GM12878 (cell line): Measurements from ENCODE around the gene RDH12. TPM values are rescaled to one million over a fixed set of nuclear protein-coding genes. Genes with fewer than 3 reads are reported as not detected.

ENCODE experiments used
- FOXK2 ChIP-seq: fragments of 450-650 bp; IDR thresholded peaks from 2 replicates; pipeline ENCODE4 v1.6.1; 2017; ENCODE audit warnings: mild to moderate bottlenecking, moderate library complexity
- NFYB ChIP-seq: IDR thresholded peaks from 2 replicates; pipeline ENCODE4 v1.6.1; 2011; ENCODE audit warnings: low read depth, mild to moderate bottlenecking, low read length, improper control_type of control experiment, moderate library complexity; ENCODE audit not compliant: insufficient read depth
- NR2C1 ChIP-seq: fragments of 450-650 bp; IDR thresholded peaks from 2 replicates; pipeline ENCODE4 v1.6.1; 2017; ENCODE audit warnings: antibody characterized with exemption, mild to moderate bottlenecking, moderate library complexity
- RAD21 ChIP-seq: IDR thresholded peaks from 2 replicates; pipeline ENCODE4 v1.6.1; 2011; ENCODE audit warnings: mild to moderate bottlenecking, low read depth, low read length, moderate library complexity; ENCODE audit not compliant: insufficient read depth
- polyA plus RNA-seq, 11 experiments: library from polyadenylated mRNA; depleted of rRNA in 4 of 11; unstranded in 6 of 11; stranded (reverse) in 5 of 11; fragments of >200 nt; fragmentation: Nextera tagmentation in 4 of 11; fragmentation: Illumina TruSeq in 1 of 11; extraction: Ambion mirVana in 4 of 11; extraction: Trizol in 1 of 11; gene quantifications; 1 replicate in 1 of 11; 2 replicates in 10 of 11; pipeline versions ENCODE4 v1.2.1 to v1.2.3, GENCODE V29; 2011 to 2016; ENCODE audit warnings: inconsistent platforms in 2 of 11, missing spikeins in 2 of 11, low read depth in 1 of 11
- total RNA-seq, 4 experiments: library from RNA; depleted of rRNA in 3 of 4; stranded (reverse); fragments of >200 nt in 3 of 4; fragmentation: Illumina TruSeq in 1 of 4; extraction: Trizol in 1 of 4; gene quantifications; 2 replicates each; pipeline versions ENCODE4 v1.2.1 to v1.2.3, GENCODE V29; 2013 to 2021
- TF ChIP-seq, protein P1 (sequence below): fragments of 450-650 bp; IDR thresholded peaks from 2 replicates; pipeline ENCODE4 v1.6.1; 2016; ENCODE audit warnings: mild to moderate bottlenecking
- TF ChIP-seq, protein P2 (sequence below): fragments of 450-650 bp; formaldehyde crosslinking; IDR thresholded peaks from 2 replicates; pipeline ENCODE4 v1.5.0; 2022; ENCODE audit warnings: mild to moderate bottlenecking, missing genetic modification characterization
- TF ChIP-seq, protein P3 (sequence below): fragments of 450-650 bp; IDR thresholded peaks from 2 replicates; pipeline ENCODE4 v1.6.1; 2017; ENCODE audit warnings: low read depth, mild to moderate bottlenecking, moderate library complexity
- TF ChIP-seq, protein P4 (sequence below): fragments of 450-650 bp; IDR thresholded peaks from 2 replicates; pipeline ENCODE4 v1.6.1; 2018; ENCODE audit warnings: mild to moderate bottlenecking, low read depth, moderate library complexity; ENCODE audit not compliant: partially characterized antibody
- TF ChIP-seq, protein P5 (sequence below): IDR thresholded peaks from 2 replicates; pipeline ENCODE4 v1.6.1; 2012; ENCODE audit warnings: low read depth, low read length, improper control_type of control experiment
- TF ChIP-seq, protein P6 (sequence below): fragments of 450-650 bp; IDR thresholded peaks from 2 replicates; pipeline ENCODE4 v1.6.1; 2017; ENCODE audit warnings: mild to moderate bottlenecking, moderate library complexity

Gene RDH12
- total and polyA plus RNA-seq, 10 of the 15 experiments (the other 5 are each of a cell fraction or from before 2014, with no cell fraction given), result not detected

DNA sequence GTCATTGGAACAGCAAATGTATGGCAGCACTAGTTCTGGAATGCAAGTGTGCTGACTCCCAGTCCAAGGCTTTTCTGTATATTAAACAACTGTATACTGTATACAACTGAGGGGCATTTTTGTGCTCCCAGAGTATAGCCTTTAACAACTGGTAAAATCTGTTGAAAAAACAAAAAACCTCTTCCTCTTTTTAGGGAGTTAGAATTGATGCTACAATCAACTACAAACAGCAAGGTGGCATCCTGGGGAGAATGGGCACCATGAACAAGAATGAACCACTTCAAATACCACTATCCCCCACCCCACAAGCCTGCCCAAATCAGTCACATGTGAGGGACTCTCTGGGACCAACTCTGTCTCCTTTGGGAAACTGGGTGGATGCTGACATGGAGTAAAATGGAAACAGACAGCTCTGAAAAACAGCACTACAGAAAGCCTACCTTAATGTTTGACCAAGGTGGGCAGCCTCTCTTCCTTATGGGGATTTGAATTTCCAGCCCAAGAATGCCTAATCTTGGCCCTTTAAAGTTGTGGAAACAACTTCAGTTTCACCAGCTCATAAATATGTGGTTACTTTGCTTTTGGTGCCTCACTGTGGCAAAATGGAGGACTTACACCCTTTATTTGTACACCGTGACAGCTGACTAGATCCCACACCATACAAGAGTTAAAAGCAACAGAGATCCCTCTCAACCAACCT lies 34.8 kb upstream of the RDH12 start (continued):
- TF ChIP-seq, protein P1, sequence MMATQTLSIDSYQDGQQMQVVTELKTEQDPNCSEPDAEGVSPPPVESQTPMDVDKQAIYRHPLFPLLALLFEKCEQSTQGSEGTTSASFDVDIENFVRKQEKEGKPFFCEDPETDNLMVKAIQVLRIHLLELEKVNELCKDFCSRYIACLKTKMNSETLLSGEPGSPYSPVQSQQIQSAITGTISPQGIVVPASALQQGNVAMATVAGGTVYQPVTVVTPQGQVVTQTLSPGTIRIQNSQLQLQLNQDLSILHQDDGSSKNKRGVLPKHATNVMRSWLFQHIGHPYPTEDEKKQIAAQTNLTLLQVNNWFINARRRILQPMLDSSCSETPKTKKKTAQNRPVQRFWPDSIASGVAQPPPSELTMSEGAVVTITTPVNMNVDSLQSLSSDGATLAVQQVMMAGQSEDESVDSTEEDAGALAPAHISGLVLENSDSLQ, result 0 out of 2 replicates have a peak, but pooled peaks have one; percentile 17
- TF ChIP-seq FOXK2 (no peak), NFYB (no peak), RAD21 (peak; percentile 86), NR2C1 (no peak)
- TF ChIP-seq, protein P2, sequence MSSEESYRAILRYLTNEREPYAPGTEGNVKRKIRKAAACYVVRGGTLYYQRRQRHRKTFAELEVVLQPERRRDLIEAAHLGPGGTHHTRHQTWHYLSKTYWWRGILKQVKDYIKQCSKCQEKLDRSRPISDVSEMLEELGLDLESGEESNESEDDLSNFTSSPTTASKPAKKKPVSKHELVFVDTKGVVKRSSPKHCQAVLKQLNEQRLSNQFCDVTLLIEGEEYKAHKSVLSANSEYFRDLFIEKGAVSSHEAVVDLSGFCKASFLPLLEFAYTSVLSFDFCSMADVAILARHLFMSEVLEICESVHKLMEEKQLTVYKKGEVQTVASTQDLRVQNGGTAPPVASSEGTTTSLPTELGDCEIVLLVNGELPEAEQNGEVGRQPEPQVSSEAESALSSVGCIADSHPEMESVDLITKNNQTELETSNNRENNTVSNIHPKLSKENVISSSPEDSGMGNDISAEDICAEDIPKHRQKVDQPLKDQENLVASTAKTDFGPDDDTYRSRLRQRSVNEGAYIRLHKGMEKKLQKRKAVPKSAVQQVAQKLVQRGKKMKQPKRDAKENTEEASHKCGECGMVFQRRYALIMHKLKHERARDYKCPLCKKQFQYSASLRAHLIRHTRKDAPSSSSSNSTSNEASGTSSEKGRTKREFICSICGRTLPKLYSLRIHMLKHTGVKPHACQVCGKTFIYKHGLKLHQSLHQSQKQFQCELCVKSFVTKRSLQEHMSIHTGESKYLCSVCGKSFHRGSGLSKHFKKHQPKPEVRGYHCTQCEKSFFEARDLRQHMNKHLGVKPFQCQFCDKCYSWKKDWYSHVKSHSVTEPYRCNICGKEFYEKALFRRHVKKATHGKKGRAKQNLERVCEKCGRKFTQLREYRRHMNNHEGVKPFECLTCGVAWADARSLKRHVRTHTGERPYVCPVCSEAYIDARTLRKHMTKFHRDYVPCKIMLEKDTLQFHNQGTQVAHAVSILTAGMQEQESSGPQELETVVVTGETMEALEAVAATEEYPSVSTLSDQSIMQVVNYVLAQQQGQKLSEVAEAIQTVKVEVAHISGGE (CRISPR knock-in tag), result no peak
- TF ChIP-seq, protein P3, sequence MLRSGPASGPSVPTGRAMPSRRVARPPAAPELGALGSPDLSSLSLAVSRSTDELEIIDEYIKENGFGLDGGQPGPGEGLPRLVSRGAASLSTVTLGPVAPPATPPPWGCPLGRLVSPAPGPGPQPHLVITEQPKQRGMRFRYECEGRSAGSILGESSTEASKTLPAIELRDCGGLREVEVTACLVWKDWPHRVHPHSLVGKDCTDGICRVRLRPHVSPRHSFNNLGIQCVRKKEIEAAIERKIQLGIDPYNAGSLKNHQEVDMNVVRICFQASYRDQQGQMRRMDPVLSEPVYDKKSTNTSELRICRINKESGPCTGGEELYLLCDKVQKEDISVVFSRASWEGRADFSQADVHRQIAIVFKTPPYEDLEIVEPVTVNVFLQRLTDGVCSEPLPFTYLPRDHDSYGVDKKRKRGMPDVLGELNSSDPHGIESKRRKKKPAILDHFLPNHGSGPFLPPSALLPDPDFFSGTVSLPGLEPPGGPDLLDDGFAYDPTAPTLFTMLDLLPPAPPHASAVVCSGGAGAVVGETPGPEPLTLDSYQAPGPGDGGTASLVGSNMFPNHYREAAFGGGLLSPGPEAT, result 0 out of 2 replicates have a peak, but pooled peaks have one; percentile 19
- TF ChIP-seq, protein P4, sequence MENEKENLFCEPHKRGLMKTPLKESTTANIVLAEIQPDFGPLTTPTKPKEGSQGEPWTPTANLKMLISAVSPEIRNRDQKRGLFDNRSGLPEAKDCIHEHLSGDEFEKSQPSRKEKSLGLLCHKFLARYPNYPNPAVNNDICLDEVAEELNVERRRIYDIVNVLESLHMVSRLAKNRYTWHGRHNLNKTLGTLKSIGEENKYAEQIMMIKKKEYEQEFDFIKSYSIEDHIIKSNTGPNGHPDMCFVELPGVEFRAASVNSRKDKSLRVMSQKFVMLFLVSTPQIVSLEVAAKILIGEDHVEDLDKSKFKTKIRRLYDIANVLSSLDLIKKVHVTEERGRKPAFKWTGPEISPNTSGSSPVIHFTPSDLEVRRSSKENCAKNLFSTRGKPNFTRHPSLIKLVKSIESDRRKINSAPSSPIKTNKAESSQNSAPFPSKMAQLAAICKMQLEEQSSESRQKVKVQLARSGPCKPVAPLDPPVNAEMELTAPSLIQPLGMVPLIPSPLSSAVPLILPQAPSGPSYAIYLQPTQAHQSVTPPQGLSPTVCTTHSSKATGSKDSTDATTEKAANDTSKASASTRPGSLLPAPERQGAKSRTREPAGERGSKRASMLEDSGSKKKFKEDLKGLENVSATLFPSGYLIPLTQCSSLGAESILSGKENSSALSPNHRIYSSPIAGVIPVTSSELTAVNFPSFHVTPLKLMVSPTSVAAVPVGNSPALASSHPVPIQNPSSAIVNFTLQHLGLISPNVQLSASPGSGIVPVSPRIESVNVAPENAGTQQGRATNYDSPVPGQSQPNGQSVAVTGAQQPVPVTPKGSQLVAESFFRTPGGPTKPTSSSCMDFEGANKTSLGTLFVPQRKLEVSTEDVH, result no peak
- TF ChIP-seq, protein P5, sequence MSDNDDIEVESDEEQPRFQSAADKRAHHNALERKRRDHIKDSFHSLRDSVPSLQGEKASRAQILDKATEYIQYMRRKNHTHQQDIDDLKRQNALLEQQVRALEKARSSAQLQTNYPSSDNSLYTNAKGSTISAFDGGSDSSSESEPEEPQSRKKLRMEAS, result no peak
- TF ChIP-seq, protein P6, sequence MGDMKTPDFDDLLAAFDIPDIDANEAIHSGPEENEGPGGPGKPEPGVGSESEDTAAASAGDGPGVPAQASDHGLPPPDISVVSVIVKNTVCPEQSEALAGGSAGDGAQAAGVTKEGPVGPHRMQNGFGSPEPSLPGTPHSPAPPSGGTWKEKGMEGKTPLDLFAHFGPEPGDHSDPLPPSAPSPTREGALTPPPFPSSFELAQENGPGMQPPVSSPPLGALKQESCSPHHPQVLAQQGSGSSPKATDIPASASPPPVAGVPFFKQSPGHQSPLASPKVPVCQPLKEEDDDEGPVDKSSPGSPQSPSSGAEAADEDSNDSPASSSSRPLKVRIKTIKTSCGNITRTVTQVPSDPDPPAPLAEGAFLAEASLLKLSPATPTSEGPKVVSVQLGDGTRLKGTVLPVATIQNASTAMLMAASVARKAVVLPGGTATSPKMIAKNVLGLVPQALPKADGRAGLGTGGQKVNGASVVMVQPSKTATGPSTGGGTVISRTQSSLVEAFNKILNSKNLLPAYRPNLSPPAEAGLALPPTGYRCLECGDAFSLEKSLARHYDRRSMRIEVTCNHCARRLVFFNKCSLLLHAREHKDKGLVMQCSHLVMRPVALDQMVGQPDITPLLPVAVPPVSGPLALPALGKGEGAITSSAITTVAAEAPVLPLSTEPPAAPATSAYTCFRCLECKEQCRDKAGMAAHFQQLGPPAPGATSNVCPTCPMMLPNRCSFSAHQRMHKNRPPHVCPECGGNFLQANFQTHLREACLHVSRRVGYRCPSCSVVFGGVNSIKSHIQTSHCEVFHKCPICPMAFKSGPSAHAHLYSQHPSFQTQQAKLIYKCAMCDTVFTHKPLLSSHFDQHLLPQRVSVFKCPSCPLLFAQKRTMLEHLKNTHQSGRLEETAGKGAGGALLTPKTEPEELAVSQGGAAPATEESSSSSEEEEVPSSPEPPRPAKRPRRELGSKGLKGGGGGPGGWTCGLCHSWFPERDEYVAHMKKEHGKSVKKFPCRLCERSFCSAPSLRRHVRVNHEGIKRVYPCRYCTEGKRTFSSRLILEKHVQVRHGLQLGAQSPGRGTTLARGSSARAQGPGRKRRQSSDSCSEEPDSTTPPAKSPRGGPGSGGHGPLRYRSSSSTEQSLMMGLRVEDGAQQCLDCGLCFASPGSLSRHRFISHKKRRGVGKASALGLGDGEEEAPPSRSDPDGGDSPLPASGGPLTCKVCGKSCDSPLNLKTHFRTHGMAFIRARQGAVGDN, result no peak
